ENCODE measurements around the gene GNG7.

The GNG7 gene

GRCh38 chr19:2629491-2630351, 72.8 kb downstream of the GNG7 start:
- Histone ChIP-seq H3K9me3 (replicated peaks in 1 of 2; ENCODE audit: control insufficient read depth in 2 of 2, insufficient read depth in 1 of 2, low read depth in 1 of 2, low read length in 2 of 2) (peaks cover 4 to 6% of the 10 kb centered on the region in 2 donors), H3K4ac (ENCODE audit: low read length) (no peak overlapping the region), H4K91ac (ENCODE audit: low read depth, low read length, poor library complexity) (no peak overlapping the region), H3K4me1 (ENCODE audit: control insufficient read depth in 2 of 2, insufficient read depth in 1 of 2, low read depth in 1 of 2, low read length in 2 of 2) (peaks cover 0 to 7% of the 10 kb centered on the region in 2 donors), H3K4me3 (ENCODE audit: low read length in 2 of 2) (peak overlapping the region in 1 of 2 donors; percentile 27), H4K8ac (ENCODE audit: low read depth, low read length) (no peak overlapping the region), H2AK5ac (ENCODE audit: low read depth, low read length) (no peak overlapping the region), H2BK5ac (ENCODE audit: low read length) (no peak overlapping the region), H2BK15ac (ENCODE audit: low read length) (no peak overlapping the region), H2BK120ac (ENCODE audit: low read depth, low read length) (no peak overlapping the region), H3K18ac (ENCODE audit: low read length) (no peak overlapping the region), H3K23ac (ENCODE audit: low read depth, low read length, poor library complexity) (peak overlapping the region; percentile 31), H2BK12ac (ENCODE audit: low read length) (no peak overlapping the region), H3K36me3 (replicated peaks in 1 of 2; ENCODE audit: control insufficient read depth in 2 of 2, insufficient read depth in 2 of 2, low read length in 2 of 2) (no peaks in the 10 kb centered on the region), H3K4me2 (ENCODE audit: insufficient read depth, low read length, poor library complexity, severe bottlenecking) (no peak overlapping the region), H3K9ac (ENCODE audit: low read depth, low read length, poor library complexity) (no peak overlapping the region), H2AFZ (ENCODE audit: low read length) (no peak overlapping the region), H3K27ac (replicated peaks; ENCODE audit: low read length) (no peak overlapping the region), H3K79me1 (ENCODE audit: low read depth, low read length) (no peaks in the 10 kb centered on the region), H3K14ac (ENCODE audit: low read length) (no peak overlapping the region), H3K27me3 (ENCODE audit: control insufficient read depth in 3 of 3, insufficient read depth in 3 of 3, low read depth in 1 of 3, low read length in 3 of 3) (no peaks in the 10 kb centered on the region)
- no CpG with 5 or more reads among the region's 16 CpGs for WGBS, 2 donors (ENCODE audit: extremely low coverage in 2 of 2, insufficient read length in 2 of 2, insufficient replicate concordance in 1 of 2)
- DNase-seq (ENCODE audit: low spot score), result no peak

- Histone ChIP-seq H3K4ac (ENCODE audit: low read length) (no peak overlapping the region), H3K79me1 (ENCODE audit: low read depth, low read length) (no peaks in the 10 kb centered on the region), H3K27me3 (ENCODE audit: control insufficient read depth in 3 of 3, insufficient read depth in 3 of 3, low read depth in 1 of 3, low read length in 3 of 3) (no peaks in the 10 kb centered on the region), H2BK5ac (ENCODE audit: low read length) (no peak overlapping the region), H3K4me2 (ENCODE audit: insufficient read depth, low read length, poor library complexity, severe bottlenecking) (no peak overlapping the region), H3K36me3 (replicated peaks in 1 of 2; ENCODE audit: control insufficient read depth in 2 of 2, insufficient read depth in 2 of 2, low read length in 2 of 2) (no peaks in the 10 kb centered on the region), H3K4me1 (ENCODE audit: control insufficient read depth in 2 of 2, insufficient read depth in 1 of 2, low read depth in 1 of 2, low read length in 2 of 2) (peaks cover 0 to 7% of the 10 kb centered on the region in 2 donors), H3K14ac (ENCODE audit: low read length) (no peak overlapping the region), H4K8ac (ENCODE audit: low read depth, low read length) (no peak overlapping the region), H3K23ac (ENCODE audit: low read depth, low read length, poor library complexity) (no peak overlapping the region), H3K4me3 (ENCODE audit: low read length in 2 of 2) (no peak overlapping the region), H2BK120ac (ENCODE audit: low read depth, low read length) (no peak overlapping the region), H2BK15ac (ENCODE audit: low read length) (no peak overlapping the region), H4K91ac (ENCODE audit: low read depth, low read length, poor library complexity) (no peak overlapping the region), H3K27ac (replicated peaks; ENCODE audit: low read length) (no peak overlapping the region), H2BK12ac (ENCODE audit: low read length) (no peak overlapping the region), H2AK5ac (ENCODE audit: low read depth, low read length) (no peak overlapping the region), H3K9ac (ENCODE audit: low read depth, low read length, poor library complexity) (no peak overlapping the region), H3K9me3 (replicated peaks in 1 of 2; ENCODE audit: control insufficient read depth in 2 of 2, insufficient read depth in 1 of 2, low read depth in 1 of 2, low read length in 2 of 2) (peaks cover 4 to 6% of the 10 kb centered on the region in 2 donors), H2AFZ (ENCODE audit: low read length) (no peak overlapping the region), H3K18ac (ENCODE audit: low read length) (no peak overlapping the region)
- no CpG with 5 or more reads among the region's 8 CpGs for WGBS, 2 donors (ENCODE audit: extremely low coverage in 2 of 2, insufficient read length in 2 of 2, insufficient replicate concordance in 1 of 2)
- no peak for DNase-seq (ENCODE audit: low spot score)
Measured at GRCh38 chr19:2628597-2628996, 73.9 kb downstream of the GNG7 start.

DNA sequence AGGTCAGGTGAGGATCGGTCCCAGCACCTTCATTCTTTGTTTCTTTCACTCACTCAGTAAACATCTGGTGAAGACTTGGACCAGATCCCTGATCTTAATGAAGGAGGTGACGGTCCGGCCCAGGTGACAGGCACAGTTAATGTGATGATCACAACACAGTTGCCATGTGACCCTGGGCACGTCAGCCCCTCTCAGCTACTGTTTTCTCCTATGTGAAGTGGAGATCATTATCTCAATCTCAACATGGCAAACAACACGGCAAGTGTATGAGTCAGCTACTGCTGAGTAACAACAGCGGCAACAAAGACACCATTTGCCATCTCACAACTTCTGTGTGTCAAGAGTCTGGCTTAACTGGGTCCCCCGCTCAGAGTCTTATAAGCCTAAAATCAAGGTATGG, 74.6 kb downstream of the GNG7 start:
- H2AK5ac ChIP-seq (ENCODE audit: low read depth, low read length), result no peak overlapping the region
- no peak overlapping the region for H2BK15ac ChIP-seq (ENCODE audit: low read length)
- no peaks in the 10 kb centered on the region for H3K27me3 ChIP-seq (ENCODE audit: control insufficient read depth in 3 of 3, insufficient read depth in 3 of 3, low read depth in 1 of 3, low read length in 3 of 3)
- no peak overlapping the region for H2BK12ac ChIP-seq (ENCODE audit: low read length)
- no peak overlapping the region for H3K27ac ChIP-seq (replicated peaks; ENCODE audit: low read length)
- no peak overlapping the region for H3K23ac ChIP-seq (ENCODE audit: low read depth, low read length, poor library complexity)
- no peaks in the 10 kb centered on the region for H3K36me3 ChIP-seq (replicated peaks in 1 of 2; ENCODE audit: control insufficient read depth in 2 of 2, insufficient read depth in 2 of 2, low read length in 2 of 2)
- H3K18ac ChIP-seq (ENCODE audit: low read length), result no peak overlapping the region
- H2AFZ ChIP-seq (ENCODE audit: low read length), result no peak overlapping the region
- no peak overlapping the region for H4K8ac ChIP-seq (ENCODE audit: low read depth, low read length)
- peaks cover 0 to 3% of the 10 kb centered on the region in 2 donors for H3K4me1 ChIP-seq (ENCODE audit: control insufficient read depth in 2 of 2, insufficient read depth in 1 of 2, low read depth in 1 of 2, low read length in 2 of 2)
- H3K4me2 ChIP-seq (ENCODE audit: insufficient read depth, low read length, poor library complexity, severe bottlenecking), result no peak overlapping the region
- no peak overlapping the region for H4K91ac ChIP-seq (ENCODE audit: low read depth, low read length, poor library complexity)
- no CpG with 5 or more reads among the region's 7 CpGs for WGBS, 2 donors (ENCODE audit: extremely low coverage in 2 of 2, insufficient read length in 2 of 2, insufficient replicate concordance in 1 of 2)
- H3K14ac ChIP-seq (ENCODE audit: low read length), result no peak overlapping the region
- peaks cover 4 to 6% of the 10 kb centered on the region in 2 donors for H3K9me3 ChIP-seq (replicated peaks in 1 of 2; ENCODE audit: control insufficient read depth in 2 of 2, insufficient read depth in 1 of 2, low read depth in 1 of 2, low read length in 2 of 2)
- no peak overlapping the region for H3K9ac ChIP-seq (ENCODE audit: low read depth, low read length, poor library complexity)
- H2BK120ac ChIP-seq (ENCODE audit: low read depth, low read length), result no peak overlapping the region
- H3K4ac ChIP-seq (ENCODE audit: low read length), result no peak overlapping the region
- H3K79me1 ChIP-seq (ENCODE audit: low read depth, low read length), result no peaks in the 10 kb centered on the region
- no peak for DNase-seq (ENCODE audit: low spot score)
- H3K4me3 ChIP-seq (ENCODE audit: low read length in 2 of 2), result no peak overlapping the region
- no peak overlapping the region for H2BK5ac ChIP-seq (ENCODE audit: low read length)

DNA sequence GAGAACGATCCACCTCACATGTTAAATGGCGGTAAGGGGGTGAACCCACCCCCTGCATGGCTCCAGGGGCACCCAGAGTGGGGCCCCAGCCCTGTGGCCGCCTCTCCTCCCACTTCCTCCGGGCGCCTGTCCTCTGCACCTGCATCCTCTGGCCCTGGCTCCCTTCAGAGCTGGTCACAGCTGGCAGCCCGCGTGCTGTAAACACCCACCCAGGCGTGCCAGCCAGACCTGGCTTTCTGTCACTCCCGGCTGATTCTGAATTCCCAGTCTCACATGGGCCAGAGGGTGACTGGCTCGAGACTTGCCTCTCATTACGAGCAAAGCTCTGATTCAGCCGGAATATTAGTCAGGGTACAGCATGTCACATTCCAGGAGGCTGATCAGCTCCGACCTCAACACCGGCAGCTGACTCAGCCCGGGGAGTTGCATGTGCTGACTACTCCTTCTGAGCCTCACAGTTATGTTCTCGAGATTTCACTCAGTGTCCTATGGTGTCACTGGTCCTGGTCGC, 75.1 kb downstream of the GNG7 start:
- DNase-seq (ENCODE audit: low spot score), result no peak
- Histone ChIP-seq H2BK5ac (ENCODE audit: low read length) (no peak overlapping the region), H2AK5ac (ENCODE audit: low read depth, low read length) (no peak overlapping the region), H2BK15ac (ENCODE audit: low read length) (no peak overlapping the region), H3K79me1 (ENCODE audit: low read depth, low read length) (no peaks in the 10 kb centered on the region), H2BK12ac (ENCODE audit: low read length) (no peak overlapping the region), H3K27me3 (ENCODE audit: control insufficient read depth in 3 of 3, insufficient read depth in 3 of 3, low read depth in 1 of 3, low read length in 3 of 3) (no peaks in the 10 kb centered on the region), H3K9me3 (replicated peaks in 1 of 2; ENCODE audit: control insufficient read depth in 2 of 2, insufficient read depth in 1 of 2, low read depth in 1 of 2, low read length in 2 of 2) (peaks cover 4 to 6% of the 10 kb centered on the region in 2 donors), H4K91ac (ENCODE audit: low read depth, low read length, poor library complexity) (no peak overlapping the region), H2AFZ (ENCODE audit: low read length) (no peak overlapping the region), H3K4me3 (ENCODE audit: low read length in 2 of 2) (no peak overlapping the region), H2BK120ac (ENCODE audit: low read depth, low read length) (no peak overlapping the region), H3K4ac (ENCODE audit: low read length) (no peak overlapping the region), H3K36me3 (replicated peaks in 1 of 2; ENCODE audit: control insufficient read depth in 2 of 2, insufficient read depth in 2 of 2, low read length in 2 of 2) (no peaks in the 10 kb centered on the region), H3K14ac (ENCODE audit: low read length) (no peak overlapping the region), H3K4me2 (ENCODE audit: insufficient read depth, low read length, poor library complexity, severe bottlenecking) (no peak overlapping the region), H3K4me1 (ENCODE audit: control insufficient read depth in 2 of 2, insufficient read depth in 1 of 2, low read depth in 1 of 2, low read length in 2 of 2) (peaks cover 0 to 3% of the 10 kb centered on the region in 2 donors), H3K9ac (ENCODE audit: low read depth, low read length, poor library complexity) (no peak overlapping the region), H4K8ac (ENCODE audit: low read depth, low read length) (no peak overlapping the region), H3K23ac (ENCODE audit: low read depth, low read length, poor library complexity) (no peak overlapping the region), H3K27ac (replicated peaks; ENCODE audit: low read length) (no peak overlapping the region), H3K18ac (ENCODE audit: low read length) (no peak overlapping the region)
- WGBS, 2 donors (ENCODE audit: extremely low coverage in 2 of 2, insufficient read length in 2 of 2, insufficient replicate concordance in 1 of 2), result no CpG with 5 or more reads among the region's 17 CpGs

All from neuronal stem cell (in vitro differentiated cells).